NCI-H1436 treated with DMSO at 0.1 percent for 48 hours (cell line): ENCODE results near the gene CDCP1.

Experiments
- DNase-seq: peaks from one replicate; lab custom pipeline; 2025; lab: John Stamatoyannopoulos, UW

CDCP1 gene, protein sequence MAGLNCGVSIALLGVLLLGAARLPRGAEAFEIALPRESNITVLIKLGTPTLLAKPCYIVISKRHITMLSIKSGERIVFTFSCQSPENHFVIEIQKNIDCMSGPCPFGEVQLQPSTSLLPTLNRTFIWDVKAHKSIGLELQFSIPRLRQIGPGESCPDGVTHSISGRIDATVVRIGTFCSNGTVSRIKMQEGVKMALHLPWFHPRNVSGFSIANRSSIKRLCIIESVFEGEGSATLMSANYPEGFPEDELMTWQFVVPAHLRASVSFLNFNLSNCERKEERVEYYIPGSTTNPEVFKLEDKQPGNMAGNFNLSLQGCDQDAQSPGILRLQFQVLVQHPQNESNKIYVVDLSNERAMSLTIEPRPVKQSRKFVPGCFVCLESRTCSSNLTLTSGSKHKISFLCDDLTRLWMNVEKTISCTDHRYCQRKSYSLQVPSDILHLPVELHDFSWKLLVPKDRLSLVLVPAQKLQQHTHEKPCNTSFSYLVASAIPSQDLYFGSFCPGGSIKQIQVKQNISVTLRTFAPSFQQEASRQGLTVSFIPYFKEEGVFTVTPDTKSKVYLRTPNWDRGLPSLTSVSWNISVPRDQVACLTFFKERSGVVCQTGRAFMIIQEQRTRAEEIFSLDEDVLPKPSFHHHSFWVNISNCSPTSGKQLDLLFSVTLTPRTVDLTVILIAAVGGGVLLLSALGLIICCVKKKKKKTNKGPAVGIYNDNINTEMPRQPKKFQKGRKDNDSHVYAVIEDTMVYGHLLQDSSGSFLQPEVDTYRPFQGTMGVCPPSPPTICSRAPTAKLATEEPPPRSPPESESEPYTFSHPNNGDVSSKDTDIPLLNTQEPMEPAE

GRCh38 chr3:45145681-45146614 lies at the start of gene CDCP1:
TSS of gene CDCP1 (minus strand) at chr3:45146378. CDS start at chr3:45146287, 91 bp downstream.
- no peak for DNase-seq

DNA sequence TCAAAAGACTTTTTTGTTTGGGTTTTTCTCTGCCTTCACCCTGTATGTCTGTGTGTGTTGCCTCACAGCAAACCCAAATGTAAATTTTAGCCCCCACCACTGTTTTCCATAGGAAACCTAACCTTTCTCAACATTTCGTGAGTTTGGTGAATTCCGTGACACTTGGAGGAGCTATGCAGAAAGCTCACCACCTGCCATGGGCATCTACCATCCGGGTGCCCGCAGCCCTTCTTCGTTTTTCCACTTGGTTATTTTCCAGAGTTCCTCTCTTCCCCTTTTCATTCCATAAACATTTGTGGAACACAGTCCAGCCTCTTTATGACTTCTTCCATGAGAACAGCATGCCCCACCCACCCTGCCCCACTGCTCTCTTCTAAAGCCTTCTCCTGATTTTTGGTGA lies 48.6 kb upstream of the CDCP1 start:
- no peak for DNase-seq

GRCh38 chr3:45191924-45192417 lies 45.8 kb upstream of the CDCP1 start:
- no peak for DNase-seq

DNA sequence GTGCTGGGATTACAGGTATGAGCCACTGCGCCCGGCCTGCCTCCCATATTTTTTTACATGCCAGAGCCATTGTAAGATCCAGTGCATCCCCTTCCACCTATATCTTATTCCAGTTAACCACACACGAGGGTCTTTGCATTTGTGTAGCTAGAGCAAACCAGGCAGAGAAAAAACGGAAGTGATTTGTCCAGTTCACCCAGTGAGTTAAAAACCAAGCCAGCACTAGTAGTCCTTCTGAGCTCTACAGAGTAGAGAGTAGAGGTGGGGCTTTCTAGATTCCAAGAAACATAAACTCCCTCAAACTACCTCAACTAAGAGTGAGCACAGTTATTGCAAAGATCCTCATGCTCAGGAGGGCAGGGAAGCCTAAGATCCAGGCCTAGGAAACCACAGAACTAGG lies 45.2 kb upstream of the CDCP1 start:
- no peak for DNase-seq

- DNase-seq = no peak
Measured at GRCh38 chr3:45188719-45189659, 42.8 kb upstream of the CDCP1 start.

DNA sequence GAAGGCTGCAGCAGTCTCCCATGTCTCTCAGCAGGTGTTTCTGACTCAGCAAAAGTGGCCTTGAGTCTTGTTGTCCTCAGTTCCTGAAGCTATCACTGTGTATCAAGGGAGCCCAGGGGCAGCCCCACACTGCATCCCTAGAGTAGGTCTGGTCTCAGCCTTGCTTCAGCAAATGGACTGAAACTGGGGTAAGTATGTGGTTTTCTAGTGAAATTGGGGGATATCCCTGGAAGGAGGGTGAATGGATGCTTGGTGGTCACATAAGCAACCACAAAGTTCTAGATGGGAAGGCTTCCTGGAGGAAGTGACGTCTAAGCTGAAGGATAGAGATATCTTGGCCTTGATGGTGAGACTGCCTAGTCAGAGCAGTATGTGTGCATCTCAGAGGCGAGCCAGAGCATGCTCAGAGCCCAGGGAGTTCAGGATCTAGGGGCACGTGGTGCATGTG lies 41.5 kb upstream of the CDCP1 start:
- DNase-seq = no peak

DNA sequence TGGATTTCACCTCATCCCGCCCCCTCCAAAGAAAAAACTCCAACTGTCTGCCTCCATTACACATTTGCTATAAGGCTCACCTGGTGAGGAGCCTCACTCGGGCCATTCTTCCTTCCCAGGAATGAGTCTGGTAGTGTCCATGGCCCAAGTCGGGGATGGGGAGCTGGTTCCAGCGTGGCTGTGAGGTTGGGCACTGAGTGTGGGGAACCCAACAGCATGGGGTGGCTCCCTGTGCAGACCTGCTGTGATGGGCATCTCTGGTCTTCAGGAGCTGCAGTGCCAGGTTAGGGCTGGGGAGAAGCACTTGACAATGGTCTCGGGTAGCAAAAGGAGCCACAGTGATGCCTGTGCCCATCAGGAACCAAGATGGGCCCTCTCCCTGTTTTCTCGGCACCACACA lies 40.7 kb upstream of the CDCP1 start:
- DNase-seq = no peak

DNA sequence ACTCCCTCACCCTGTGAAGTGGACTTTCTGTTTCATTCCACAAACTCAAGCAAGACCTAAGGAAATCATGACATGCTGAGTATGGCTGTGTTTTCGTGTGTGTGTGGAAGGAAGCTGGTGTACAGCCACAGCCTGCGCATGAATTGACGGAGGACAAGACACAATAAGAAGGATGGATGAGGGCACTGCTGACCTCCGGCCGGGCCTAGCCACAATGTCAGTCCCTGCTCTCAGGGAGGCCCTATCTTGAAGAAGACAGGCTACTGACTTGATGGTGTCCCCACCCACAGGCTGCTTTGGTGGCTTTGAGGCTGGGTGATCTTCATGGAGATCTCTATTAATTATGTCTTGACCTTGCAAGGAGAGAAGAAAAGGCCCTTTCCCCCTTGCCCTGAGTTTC lies 39.3 kb upstream of the CDCP1 start:
- DNase-seq = no peak

DNA sequence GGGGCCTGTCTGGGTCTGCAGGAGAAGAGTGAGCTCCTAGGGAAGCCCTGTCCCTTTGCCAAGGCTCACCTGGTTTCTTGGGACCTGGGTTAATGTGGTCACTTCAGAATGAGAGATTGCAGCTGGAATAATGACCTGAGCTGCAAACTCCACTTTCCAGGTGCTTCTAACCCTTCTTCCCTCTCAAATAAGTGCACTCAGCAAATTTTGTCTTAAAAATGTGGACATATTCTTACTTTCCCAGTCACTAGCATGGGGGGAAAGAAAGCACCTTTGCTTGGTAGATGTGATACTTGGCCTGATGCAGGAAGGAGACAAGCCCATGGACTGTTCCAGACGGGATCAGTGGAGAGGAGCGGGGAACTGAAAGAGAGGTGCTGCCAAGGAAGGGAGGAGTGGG lies 38.9 kb upstream of the CDCP1 start:
- no peak for DNase-seq

DNA sequence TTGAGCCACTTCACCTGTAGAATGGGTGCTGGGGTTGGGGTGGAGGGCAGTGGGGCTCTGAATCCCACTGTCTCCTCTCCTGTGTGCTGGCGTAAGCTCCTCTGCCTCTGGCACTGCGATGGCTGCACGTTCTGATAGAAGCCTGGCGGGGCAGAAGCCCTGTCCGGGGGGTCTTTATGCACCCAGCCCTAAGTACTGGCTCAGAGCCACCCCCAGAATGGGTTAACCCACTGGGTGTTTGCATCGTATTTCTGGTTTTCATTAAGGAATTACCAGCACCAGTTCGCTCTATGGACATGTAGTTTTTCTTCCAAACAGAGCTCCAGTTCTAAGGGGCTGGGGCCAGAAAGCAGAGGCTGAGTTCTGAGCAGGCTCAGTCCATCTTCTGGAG lies 37.7 kb upstream of the CDCP1 start:
- no peak for DNase-seq

- DNase-seq = no peak
Measured at GRCh38 chr3:45182915-45183871, 37.0 kb upstream of the CDCP1 start.

DNA sequence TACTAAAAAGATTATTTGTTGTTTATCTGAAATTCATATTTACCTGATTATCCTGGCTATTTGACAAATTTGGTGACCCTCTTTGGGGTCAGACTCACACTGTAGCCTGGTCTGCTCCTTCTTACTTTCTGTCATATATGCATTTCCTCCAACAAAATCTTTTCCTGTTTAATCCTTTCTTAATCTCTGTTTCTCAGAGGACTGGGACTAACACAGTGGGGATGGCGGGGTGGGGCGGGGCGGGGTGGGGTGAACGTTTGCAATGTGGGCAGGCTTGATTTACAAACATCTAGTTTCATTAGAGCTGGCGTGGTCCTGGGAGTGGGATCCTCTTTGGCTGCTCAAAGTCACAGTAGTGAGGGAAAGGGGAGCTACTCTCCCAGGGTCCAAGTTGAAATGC lies 35.3 kb upstream of the CDCP1 start:
- DNase-seq = no peak

DNA sequence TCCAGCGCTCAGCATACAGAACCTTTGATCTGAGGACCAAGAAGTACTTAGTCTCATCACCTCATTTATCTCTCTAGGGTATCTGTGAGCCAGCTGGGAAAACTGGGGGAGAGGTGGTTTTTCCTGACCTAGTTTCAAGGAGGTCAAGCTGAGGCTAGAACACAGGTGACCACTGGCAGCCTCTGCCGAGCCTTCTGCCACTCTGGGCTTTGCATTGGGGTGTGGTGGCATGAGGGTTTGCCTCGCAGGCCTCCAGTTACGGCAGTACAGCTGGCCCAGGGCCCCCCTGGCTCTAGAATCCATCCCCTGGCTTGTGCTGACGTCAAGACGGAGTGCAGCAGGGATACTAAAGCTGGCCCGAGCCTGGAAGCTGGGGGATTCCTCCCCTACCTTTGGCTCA lies 34.7 kb upstream of the CDCP1 start:
- DNase-seq = no peak

DNA sequence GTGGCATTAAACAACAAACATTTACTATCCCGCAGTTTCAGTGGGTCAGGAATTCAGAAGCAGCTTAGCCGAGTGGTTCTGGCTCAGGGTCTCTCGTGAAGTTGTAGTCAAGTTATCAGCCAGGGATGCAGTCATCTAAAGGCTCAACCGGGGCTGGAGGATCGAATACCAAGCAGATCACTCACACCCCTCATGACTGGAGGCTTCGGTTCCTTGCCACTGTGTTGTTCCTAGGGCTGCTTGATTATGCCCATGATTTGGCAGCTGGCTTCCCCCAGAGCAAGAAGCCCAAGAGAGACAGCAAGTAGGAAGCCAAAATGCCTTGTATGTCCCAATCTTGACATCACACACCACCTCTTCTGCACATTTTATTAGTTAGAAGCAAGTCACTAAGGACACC lies 33.9 kb upstream of the CDCP1 start:
- DNase-seq = no peak

- no peak for DNase-seq
Measured at GRCh38 chr3:45179163-45179562, 33.0 kb upstream of the CDCP1 start.

DNA sequence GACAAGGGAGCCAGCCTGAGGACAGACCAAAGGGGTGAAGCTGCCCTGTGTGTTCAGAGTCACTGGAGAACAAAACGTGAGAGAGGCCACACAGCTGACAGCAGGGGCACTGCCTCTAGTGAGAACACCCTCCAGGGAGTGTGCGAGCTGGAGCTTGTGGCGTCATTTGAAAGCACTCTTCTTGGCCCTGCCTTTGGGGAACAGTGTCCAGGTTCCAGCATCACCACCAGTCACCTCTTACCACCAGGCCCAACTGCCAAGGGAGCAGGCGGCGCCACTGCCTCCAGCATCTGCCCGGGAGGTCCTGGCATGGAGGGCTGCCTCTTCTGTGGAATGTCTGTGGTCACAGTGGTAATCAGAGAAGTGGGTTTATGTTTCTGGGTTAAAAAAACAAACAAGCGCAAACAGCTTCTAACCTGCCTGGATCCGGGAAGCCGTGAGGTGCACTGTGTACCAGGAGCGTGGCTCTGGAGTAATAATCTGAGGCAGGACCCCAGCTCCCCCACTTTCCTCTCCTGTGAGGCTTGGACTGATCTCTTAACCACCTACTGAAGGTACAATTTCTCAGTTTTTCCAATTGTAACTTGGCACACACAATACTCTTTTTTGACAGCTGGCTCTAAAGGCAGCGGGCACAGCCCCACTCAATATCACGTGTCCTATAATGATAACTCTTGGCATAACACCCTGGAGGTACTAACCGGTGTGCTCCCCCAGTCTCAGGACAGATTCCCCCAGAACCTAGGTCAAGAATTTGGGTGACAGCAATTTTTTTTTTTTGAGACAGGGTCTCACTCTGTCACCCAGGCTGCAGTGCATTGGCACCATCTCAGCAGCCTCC lies 32.2 kb upstream of the CDCP1 start:
- DNase-seq = no peak

DNA sequence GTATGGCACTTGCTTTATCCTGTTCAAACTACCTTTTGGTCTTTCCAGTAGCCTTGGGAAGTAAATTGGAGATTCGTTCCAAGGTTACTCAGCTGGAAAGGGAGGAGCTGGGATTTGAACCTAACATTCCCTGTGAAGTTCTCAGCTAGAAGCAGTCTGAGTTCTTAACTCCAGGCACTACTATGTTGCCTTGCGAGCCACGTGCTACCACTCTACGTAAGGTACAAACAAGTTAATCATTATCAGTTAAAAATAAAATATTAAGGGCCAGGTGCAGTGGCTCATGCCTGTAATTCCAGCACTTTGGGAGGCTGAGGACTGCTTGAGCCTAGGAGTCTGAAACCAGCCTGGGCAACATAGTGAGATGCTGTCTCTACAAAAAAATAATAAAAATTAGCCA lies 30.7 kb upstream of the CDCP1 start:
- DNase-seq = no peak

GRCh38 chr3:45174234-45174633 lies 28.1 kb upstream of the CDCP1 start:
- DNase-seq = no peak

GRCh38 chr3:45173776-45174175 lies 27.6 kb upstream of the CDCP1 start:
- DNase-seq = no peak
